SK-N-SH (cell line): ENCODE data around the gene DUSP1. TPM values are rescaled to one million over a fixed set of nuclear protein-coding genes. Genes with fewer than 3 reads are reported as not detected.

ENCODE experiments used
- CTCF ChIA-PET: fragments of 300-600, 350-600 bp; formaldehyde crosslinking; extraction: SDS; loops from one replicate; lab custom pipeline; 2021; lab: Yijun Ruan, JAX
- POLR2A ChIA-PET: fragments of 350-600 bp; sonication (Branson Sonifier 250); formaldehyde crosslinking; extraction: SDS; loops from one replicate; lab custom pipeline; 2020; ENCODE audit warnings: antibody characterized with exemption, inconsistent platforms; lab: Yijun Ruan, JAX
- DNase-seq: peaks from one replicate; pipeline ENCODE4 v3.0.0; 2012
- H2AFZ ChIP-seq: fragments of 200-600 bp; sonication (generic); 2 replicates; pipeline ENCODE4 v1.8.1; 2016; ENCODE audit warnings: antibody characterized with exemption, mild to moderate bottlenecking, low read depth
- H3F3A ChIP-seq: fragments of 200-600 bp; sonication (generic); replicated peaks from 2 replicates; pipeline ENCODE3; 2016; ENCODE audit warnings: antibody characterized with exemption, mild to moderate bottlenecking; ENCODE audit not compliant: insufficient read depth
- H3K27ac ChIP-seq, 2 experiments: fragments of 200-500 bp in 1 of 2; fragments of 200-600 bp in 1 of 2; sonication (Bioruptor generic) in 1 of 2; sonication (generic), shearing (Covaris generic) in 1 of 2; 2 replicates each; pipeline versions ENCODE4 v1.5.1 to v1.6.1; 2014 to 2016; ENCODE audit warnings: low read depth in 2 of 2, inconsistent platforms in 1 of 2, low read length in 1 of 2, mild to moderate bottlenecking in 1 of 2, mixed read lengths in 1 of 2
- H3K27me3 ChIP-seq: fragments of 200-600 bp; sonication (generic), shearing (Covaris generic); 2 replicates; pipeline ENCODE4 v1.6.1; 2016; ENCODE audit warnings: mixed run types; ENCODE audit not compliant: insufficient read depth
- H3K36me3 ChIP-seq, 2 experiments: fragments of 200-500 bp in 1 of 2; fragments of 200-600 bp in 1 of 2; sonication (Bioruptor generic) in 1 of 2; sonication (generic) in 1 of 2; replicated peaks in 1 of 2; 2 replicates each; pipeline versions ENCODE3 to v1.5.1; 2014 to 2016; ENCODE audit warnings: low read length in 1 of 2, mild to moderate bottlenecking in 1 of 2; ENCODE audit not compliant: insufficient read depth in 2 of 2, control insufficient read depth in 1 of 2
- H3K4me1 ChIP-seq, 2 experiments: fragments of 200-500 bp in 1 of 2; fragments of 200-600 bp in 1 of 2; sonication (Bioruptor generic) in 1 of 2; sonication (generic), shearing (Covaris generic) in 1 of 2; 2 replicates each; pipeline versions ENCODE4 v1.5.1 to v1.6.1; 2014 to 2016; ENCODE audit warnings: low read depth in 1 of 2, low read length in 1 of 2, mixed run types in 1 of 2; ENCODE audit not compliant: insufficient read depth in 2 of 2, control insufficient read depth in 1 of 2
- H3K4me2 ChIP-seq: fragments of 200-600 bp; sonication (generic), shearing (Covaris generic); 2 replicates; pipeline ENCODE4 v1.6.1; 2017; ENCODE audit warnings: mixed run types
- H3K4me3 ChIP-seq, 2 experiments: fragments of 200-500 bp in 1 of 2; fragments of 200-600 bp in 1 of 2; sonication (Bioruptor generic) in 1 of 2; sonication (generic), shearing (Covaris generic) in 1 of 2; 2 replicates each; pipeline versions ENCODE4 v1.5.1 to v1.8.1; 2014 to 2016; ENCODE audit warnings: low read depth in 2 of 2, inconsistent platforms in 1 of 2, low read length in 1 of 2, mild to moderate bottlenecking in 1 of 2, mixed read lengths in 1 of 2, moderate library complexity in 1 of 2
- H3K79me2 ChIP-seq: fragments of 200-600 bp; sonication (generic); 2 replicates; pipeline ENCODE4 v1.8.1; 2017; ENCODE audit warnings: mild to moderate bottlenecking; ENCODE audit not compliant: insufficient read depth
- H3K9ac ChIP-seq: fragments of 200-600 bp; sonication (generic); 2 replicates; pipeline ENCODE4 v1.6.1; 2017; ENCODE audit warnings: mixed run types
- H3K9me2 ChIP-seq: fragments of 200-600 bp; sonication (generic); 2 replicates; pipeline ENCODE4 v1.6.1; 2017; ENCODE audit warnings: mixed run types
- H3K9me3 ChIP-seq: fragments of 200-600 bp; sonication (generic); 2 replicates; pipeline ENCODE4 v1.6.1; 2017; ENCODE audit warnings: mixed run types, mild to moderate bottlenecking, moderate library complexity
- H4K20me1 ChIP-seq: fragments of 200-600 bp; sonication (generic); 2 replicates; pipeline ENCODE4 v1.6.1; 2017; ENCODE audit warnings: mild to moderate bottlenecking, mixed run types; ENCODE audit not compliant: insufficient read depth
- ELF1 ChIP-seq: IDR thresholded peaks from 2 replicates; pipeline ENCODE4 v1.4.0; 2012
- EP300 ChIP-seq, 2 experiments: IDR thresholded peaks; 2 replicates each; pipeline versions ENCODE4 v1.4.0 to v1.6.1; 2012; ENCODE audit warnings: borderline replicate concordance in 1 of 2, low read depth in 1 of 2, low read length in 1 of 2
- FOSL2 ChIP-seq: IDR thresholded peaks from 2 replicates; pipeline ENCODE4 v1.4.0; 2012; ENCODE audit warnings: low read depth, mild to moderate bottlenecking, moderate library complexity, borderline replicate concordance
- NRF1 ChIP-seq: IDR thresholded peaks from 2 replicates; pipeline ENCODE4 v1.6.1; 2012; ENCODE audit warnings: low read depth, mild to moderate bottlenecking, low read length
- RFX5 ChIP-seq: IDR thresholded peaks from 2 replicates; pipeline ENCODE4 v1.6.1; 2012; ENCODE audit warnings: mild to moderate bottlenecking, improper control_type of control experiment, low read length
- RXRA ChIP-seq: IDR thresholded peaks from 2 replicates; pipeline ENCODE4 v1.4.0; 2012; ENCODE audit warnings: low read depth, mild to moderate bottlenecking, borderline replicate concordance
- SMC3 ChIP-seq: IDR thresholded peaks from 2 replicates; pipeline ENCODE4 v1.6.1; 2012; ENCODE audit warnings: low read depth, low read length, improper control_type of control experiment
- TCF12 ChIP-seq: IDR thresholded peaks from 2 replicates; pipeline ENCODE4 v1.4.0; 2012
- TEAD4 ChIP-seq: IDR thresholded peaks from 2 replicates; pipeline ENCODE4 v1.4.0; 2012; ENCODE audit warnings: mild to moderate bottlenecking, borderline replicate concordance; ENCODE audit not compliant: insufficient read depth
- WGBS: methylation state at CpG from one replicate; pipeline ENCODE4 v1.1.6; 2017; ENCODE audit warnings: low lambda C conversion rate; 5-methylcytosine and 5-hydroxymethylcytosine counted together
- polyA plus RNA-seq, 3 experiments: library from polyadenylated mRNA; depleted of rRNA; stranded (reverse); fragments of >200 nt; gene quantifications; 2 replicates each; pipeline ENCODE4 v1.2.3, GENCODE V29; 2012
- TF ChIP-seq, protein P1 (sequence below): IDR thresholded peaks from 2 replicates; pipeline ENCODE4 v1.4.0; 2012; ENCODE audit warnings: low read depth, borderline replicate concordance
- TF ChIP-seq, protein P2 (sequence below): IDR thresholded peaks from 2 replicates; pipeline ENCODE4 v1.6.1; 2012; ENCODE audit warnings: mild to moderate bottlenecking, low read depth, low read length, moderate library complexity
- TF ChIP-seq, protein P3 (sequence below): IDR thresholded peaks from 2 replicates; pipeline ENCODE4 v1.4.0; 2012; ENCODE audit warnings: low read depth
- TF ChIP-seq, protein P4 (sequence below): IDR thresholded peaks from 2 replicates; pipeline ENCODE4; 2012

Gene DUSP1
- polyA plus RNA-seq, 1 of the 3 experiments (the other 2 are of a cell fraction), result 455 TPM

DNA sequence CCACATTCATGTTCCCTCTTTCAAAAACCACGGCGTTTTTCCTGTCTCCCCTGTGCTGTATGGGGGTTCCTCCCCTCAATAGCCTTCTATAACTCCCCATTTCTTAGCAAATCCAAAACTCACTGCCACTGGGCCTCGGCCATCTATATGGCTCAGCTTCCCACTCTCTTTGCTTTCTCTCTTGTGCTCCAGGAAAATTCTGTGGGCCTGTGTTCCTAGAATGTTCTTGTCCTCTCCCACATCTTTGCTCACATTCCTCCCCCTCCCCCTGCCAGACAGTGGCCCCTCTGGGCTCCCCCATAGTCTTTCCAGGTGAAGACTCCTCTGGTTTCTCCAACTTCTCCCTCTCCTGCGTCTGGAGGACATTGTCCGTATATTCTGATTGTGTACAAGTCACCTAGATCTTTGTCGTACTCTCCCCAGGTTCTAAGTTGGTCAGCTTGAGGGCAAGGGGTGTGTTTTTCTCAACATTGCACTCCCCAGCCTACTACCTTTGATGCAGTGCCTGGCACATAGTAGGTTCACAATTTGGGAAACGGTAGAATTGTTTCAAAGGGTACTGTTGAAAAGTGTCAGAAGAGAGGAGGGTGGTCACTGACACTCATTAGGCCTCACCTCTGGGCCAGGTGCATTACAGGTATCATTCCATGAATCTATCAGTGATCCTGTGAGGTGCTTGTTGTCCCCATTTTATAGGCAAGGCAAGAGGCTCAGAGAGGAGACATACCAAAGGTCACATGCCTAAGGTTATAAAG is 3.7 kb upstream of the DUSP1 start:
- CTCF ChIA-PET, result interaction anchor here (0.9 to 5.9 kb wide), 5 partner anchors 58 to 158 kb away, joined by 3 to 57 read pairs (median 7); no protein-coding TSS in a partner anchor
- 80% methylated on average over 7 of the region's 7 CpGs for WGBS
- H3K4me3 ChIP-seq, result no peak overlapping the region
- H2AFZ ChIP-seq, result no peak overlapping the region
- peaks cover 10 to 34% of the 10 kb centered on the region in 2 experiments; a peak in 3 of 4 replicates for H3K4me1 ChIP-seq
- H4K20me1 ChIP-seq, result peaks cover 12% of the 10 kb centered on the region
- H3K36me3 ChIP-seq, result peaks cover 0 to 7% of the 10 kb centered on the region in 2 experiments
- TF ChIP-seq, protein P1, sequence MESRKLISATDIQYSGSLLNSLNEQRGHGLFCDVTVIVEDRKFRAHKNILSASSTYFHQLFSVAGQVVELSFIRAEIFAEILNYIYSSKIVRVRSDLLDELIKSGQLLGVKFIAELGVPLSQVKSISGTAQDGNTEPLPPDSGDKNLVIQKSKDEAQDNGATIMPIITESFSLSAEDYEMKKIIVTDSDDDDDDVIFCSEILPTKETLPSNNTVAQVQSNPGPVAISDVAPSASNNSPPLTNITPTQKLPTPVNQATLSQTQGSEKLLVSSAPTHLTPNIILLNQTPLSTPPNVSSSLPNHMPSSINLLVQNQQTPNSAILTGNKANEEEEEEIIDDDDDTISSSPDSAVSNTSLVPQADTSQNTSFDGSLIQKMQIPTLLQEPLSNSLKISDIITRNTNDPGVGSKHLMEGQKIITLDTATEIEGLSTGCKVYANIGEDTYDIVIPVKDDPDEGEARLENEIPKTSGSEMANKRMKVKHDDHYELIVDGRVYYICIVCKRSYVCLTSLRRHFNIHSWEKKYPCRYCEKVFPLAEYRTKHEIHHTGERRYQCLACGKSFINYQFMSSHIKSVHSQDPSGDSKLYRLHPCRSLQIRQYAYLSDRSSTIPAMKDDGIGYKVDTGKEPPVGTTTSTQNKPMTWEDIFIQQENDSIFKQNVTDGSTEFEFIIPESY, result no peak
- TF ChIP-seq RXRA (no peak), RFX5 (no peak), TCF12 (no peak), NRF1 (no peak)
- H3K4me2 ChIP-seq, result no peak overlapping the region
- H3K9me2 ChIP-seq, result no peaks in the 10 kb centered on the region
- H3F3A ChIP-seq, result peaks cover 48% of the 10 kb centered on the region
- no peak overlapping the region for H3K9ac ChIP-seq
- POLR2A ChIA-PET, result no interaction called here
- H3K9me3 ChIP-seq, result no peaks in the 10 kb centered on the region
- no peak overlapping the region for H3K27ac ChIP-seq
- no peak for DNase-seq
- peaks cover 12% of the 10 kb centered on the region for H3K79me2 ChIP-seq
- H3K27me3 ChIP-seq, result no peaks in the 10 kb centered on the region

DNA sequence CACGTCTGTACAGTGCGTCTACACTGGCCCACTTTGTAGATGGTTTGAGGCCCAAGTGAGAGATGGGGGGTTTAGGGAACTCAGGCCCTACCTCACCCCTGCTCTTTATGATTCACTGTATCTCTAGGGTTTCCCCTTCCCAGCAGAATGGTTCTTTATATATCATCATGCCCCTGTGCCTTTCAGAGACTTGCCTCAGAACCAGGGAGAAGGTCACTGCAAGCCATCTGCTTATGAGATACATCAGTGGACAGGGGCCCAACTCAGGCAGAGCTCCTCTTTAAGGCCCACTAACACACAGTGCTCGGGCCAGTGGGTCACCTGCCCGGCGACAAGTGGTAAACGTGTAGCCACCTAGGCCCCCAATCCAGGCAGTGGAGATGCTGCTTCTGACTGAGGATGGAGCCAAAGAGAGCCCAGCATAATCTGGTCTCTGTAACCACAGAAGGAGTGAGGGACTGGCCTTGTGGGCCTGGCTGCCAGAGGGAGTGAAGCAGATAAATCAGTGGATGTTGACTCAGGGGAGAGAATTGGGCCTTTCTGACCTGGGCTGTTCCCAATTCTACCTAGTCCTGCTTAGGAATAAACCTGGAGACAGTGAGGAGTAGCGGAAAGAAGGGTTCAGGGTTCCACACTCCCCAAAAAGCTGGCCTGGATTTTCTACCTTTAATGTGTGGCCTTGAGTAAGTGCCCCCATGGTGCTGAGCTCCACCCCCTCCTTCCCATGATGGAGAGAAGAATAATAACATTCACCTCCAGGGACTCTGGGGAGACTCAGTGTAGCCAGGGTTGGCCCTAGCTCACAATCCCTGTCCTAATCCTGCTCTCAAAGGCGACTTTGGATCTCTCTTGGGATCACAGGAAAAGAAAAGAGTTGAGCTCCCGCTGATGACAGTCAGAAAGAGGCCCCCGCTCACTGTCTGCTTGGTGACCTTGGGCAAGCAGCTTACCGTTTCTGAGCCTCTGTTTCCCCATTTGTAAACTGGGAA is 2.8 kb upstream of the DUSP1 start:
- CTCF ChIA-PET, result interaction anchor here (0.7 to 5.9 kb wide), 8 partner anchors 18 to 160 kb away, joined by 3 to 113 read pairs (median 12); no protein-coding TSS in a partner anchor
- Histone ChIP-seq H3F3A (peaks cover 58% of the 10 kb centered on the region), H3K27me3 (no peaks in the 10 kb centered on the region), H3K9me3 (no peaks in the 10 kb centered on the region), H3K9me2 (no peaks in the 10 kb centered on the region), H3K4me3 (no peak overlapping the region), H2AFZ (no peak overlapping the region), H4K20me1 (peaks cover 21% of the 10 kb centered on the region), H3K4me1 (peaks cover 20 to 34% of the 10 kb centered on the region in 2 experiments), H3K36me3 (peaks cover 6 to 16% of the 10 kb centered on the region in 2 experiments), H3K9ac (peak overlapping the region; percentile 99; the same call in 1 of the 2 replicates), H3K79me2 (peaks cover 22% of the 10 kb centered on the region), H3K27ac (peak overlapping the region in 1 of 2 experiments; percentile 100; a peak in 2 of 4 replicates), H3K4me2 (peak overlapping the region; percentile 93)
- 73% methylated on average over 11 of the region's 11 CpGs for WGBS
- POLR2A ChIA-PET, result no interaction called here
- no peak for DNase-seq
- no peak for TF ChIP-seq FOSL2
- TF ChIP-seq, protein P1, result no peak
- no peak for TF ChIP-seq TCF12
- TF ChIP-seq, protein P2, sequence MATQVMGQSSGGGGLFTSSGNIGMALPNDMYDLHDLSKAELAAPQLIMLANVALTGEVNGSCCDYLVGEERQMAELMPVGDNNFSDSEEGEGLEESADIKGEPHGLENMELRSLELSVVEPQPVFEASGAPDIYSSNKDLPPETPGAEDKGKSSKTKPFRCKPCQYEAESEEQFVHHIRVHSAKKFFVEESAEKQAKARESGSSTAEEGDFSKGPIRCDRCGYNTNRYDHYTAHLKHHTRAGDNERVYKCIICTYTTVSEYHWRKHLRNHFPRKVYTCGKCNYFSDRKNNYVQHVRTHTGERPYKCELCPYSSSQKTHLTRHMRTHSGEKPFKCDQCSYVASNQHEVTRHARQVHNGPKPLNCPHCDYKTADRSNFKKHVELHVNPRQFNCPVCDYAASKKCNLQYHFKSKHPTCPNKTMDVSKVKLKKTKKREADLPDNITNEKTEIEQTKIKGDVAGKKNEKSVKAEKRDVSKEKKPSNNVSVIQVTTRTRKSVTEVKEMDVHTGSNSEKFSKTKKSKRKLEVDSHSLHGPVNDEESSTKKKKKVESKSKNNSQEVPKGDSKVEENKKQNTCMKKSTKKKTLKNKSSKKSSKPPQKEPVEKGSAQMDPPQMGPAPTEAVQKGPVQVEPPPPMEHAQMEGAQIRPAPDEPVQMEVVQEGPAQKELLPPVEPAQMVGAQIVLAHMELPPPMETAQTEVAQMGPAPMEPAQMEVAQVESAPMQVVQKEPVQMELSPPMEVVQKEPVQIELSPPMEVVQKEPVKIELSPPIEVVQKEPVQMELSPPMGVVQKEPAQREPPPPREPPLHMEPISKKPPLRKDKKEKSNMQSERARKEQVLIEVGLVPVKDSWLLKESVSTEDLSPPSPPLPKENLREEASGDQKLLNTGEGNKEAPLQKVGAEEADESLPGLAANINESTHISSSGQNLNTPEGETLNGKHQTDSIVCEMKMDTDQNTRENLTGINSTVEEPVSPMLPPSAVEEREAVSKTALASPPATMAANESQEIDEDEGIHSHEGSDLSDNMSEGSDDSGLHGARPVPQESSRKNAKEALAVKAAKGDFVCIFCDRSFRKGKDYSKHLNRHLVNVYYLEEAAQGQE, result no peak
- no peak for TF ChIP-seq NRF1
- TF ChIP-seq TEAD4, result no peak
- TF ChIP-seq, protein P3, sequence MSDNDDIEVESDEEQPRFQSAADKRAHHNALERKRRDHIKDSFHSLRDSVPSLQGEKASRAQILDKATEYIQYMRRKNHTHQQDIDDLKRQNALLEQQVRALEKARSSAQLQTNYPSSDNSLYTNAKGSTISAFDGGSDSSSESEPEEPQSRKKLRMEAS, result no peak
- TF ChIP-seq EP300 (IDR thresholded peaks at IDR 0.05; ENCODE audit: borderline replicate concordance in 1 of 2, low read depth in 1 of 2, low read length in 1 of 2), result no peak
- TF ChIP-seq ELF1, result no peak
- no peak for TF ChIP-seq RFX5
- TF ChIP-seq SMC3, result no peak
- TF ChIP-seq, protein P4, sequence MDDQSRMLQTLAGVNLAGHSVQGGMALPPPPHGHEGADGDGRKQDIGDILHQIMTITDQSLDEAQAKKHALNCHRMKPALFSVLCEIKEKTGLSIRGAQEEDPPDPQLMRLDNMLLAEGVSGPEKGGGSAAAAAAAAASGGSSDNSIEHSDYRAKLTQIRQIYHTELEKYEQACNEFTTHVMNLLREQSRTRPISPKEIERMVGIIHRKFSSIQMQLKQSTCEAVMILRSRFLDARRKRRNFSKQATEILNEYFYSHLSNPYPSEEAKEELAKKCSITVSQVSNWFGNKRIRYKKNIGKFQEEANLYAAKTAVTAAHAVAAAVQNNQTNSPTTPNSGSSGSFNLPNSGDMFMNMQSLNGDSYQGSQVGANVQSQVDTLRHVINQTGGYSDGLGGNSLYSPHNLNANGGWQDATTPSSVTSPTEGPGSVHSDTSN, result no peak
